Activated T-cell treated with anti-CD3 and anti-CD28 coated beads for 48 hours (primary cell): ENCODE results near the gene FCHO2.

Source experiments
- DNase-seq: peaks from one replicate; pipeline ENCODE4 v3.0.0-alpha.2; 2020; ENCODE audit warnings: low read depth

FCHO2 gene

DNA sequence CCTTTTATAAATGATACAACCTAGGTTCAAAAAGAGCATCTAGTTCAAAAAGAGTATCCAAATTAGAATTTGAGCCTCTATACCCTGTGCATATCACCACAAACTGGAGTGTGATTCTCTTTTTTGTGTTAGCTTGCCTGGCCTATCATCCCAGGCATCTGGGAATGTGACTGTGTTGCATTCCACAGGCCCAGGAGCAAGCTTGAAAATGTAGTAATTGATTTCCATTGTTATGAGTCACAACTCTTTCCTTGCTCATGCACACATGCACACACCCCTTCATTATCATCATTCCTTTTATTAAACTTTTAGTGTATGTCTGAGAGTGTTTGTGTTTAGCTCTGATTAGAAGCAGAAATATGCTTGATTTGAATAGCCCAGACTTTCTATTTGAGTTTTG is 75.2 kb downstream of the FCHO2 start:
- DNase-seq: no peak

DNA sequence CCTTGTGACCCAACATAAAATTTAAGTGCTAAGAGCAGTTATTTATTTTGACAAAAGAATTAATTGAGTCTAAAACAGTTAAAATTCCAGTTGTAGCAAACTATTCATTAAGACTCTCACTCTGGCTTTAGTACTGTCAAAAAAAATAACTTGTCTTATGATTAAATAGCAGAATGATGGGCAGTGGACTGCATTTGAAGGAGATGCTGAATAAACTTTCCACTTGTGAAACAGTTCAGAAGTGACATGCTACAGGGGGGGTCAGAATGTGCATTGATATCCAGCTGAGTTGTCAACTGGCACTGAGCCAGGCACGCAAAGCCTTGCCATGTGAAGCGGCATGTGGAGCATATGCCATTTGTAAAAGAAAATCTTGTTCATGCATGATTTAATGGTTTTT is 76.0 kb downstream of the FCHO2 start:
- DNase-seq: no peak

GRCh38 chr5:73032635-73033034 is 76.8 kb downstream of the FCHO2 start:
- DNase-seq: no peak

DNA sequence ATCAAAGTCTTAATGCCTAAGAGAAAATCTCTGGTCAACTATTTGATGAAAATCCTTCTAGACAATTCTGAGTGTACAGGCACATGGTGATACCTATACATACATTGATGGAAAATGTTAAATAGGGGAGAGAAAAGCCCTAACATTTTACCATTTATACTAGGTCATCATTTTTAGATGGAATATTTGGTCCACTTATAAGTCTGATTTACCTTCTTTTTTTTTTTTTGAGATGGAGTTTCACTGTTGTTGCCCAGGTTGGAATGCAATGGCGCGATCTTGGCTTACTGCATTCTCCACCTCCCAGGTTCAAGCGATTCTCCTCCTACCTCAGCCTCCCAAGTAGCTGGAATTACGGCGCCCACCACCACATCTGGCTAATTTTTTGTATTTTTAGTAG is 81.7 kb downstream of the FCHO2 start:
- no peak for DNase-seq

- no peak for DNase-seq
These were observed 83.2 kb downstream of the FCHO2 start for GRCh38 chr5:73039082-73039481.

GRCh38 chr5:73042993-73043392 is 87.2 kb downstream of the FCHO2 start:
- DNase-seq: no peak

GRCh38 chr5:73044546-73044945 is 88.7 kb downstream of the FCHO2 start:
- no peak for DNase-seq

DNA sequence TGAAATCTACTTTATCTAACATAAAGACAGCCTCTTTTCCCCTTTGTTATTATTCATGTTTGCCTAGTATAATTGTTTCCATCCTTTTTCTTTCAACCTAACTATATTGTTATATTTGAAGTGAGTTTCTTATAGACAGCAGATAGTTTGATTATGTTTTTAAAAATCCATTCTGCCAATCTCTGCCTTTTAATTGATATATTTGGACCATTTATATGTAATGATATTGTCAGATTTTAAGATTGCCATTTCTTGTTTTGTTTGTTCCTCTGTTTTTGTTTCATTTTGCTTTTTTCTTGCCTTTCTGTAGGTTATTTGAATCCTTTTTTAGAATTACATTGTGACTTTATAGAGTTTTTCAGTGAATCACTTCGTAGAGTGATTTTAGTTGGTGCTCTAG is 89.8 kb downstream of the FCHO2 start:
- no peak for DNase-seq

DNA sequence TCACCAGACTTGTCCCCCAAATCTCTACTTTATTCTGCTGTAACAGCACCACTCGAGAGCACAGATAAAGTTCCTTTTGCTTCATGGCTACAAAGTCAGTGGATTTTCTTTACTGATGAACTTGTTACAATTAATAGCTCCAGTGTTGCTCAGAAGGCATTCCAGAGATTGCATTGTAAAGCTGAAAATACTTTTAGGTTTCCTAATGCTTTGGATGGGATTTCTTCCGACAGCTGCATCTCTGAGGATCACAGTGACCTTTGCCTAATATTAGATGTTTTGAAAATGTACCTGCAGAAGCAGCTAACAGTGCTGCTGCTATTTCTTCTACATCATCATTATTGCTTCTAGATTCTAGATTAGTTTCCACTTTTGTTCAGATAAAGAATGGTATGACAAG is 105.8 kb downstream of the FCHO2 start:
- no peak for DNase-seq

DNA sequence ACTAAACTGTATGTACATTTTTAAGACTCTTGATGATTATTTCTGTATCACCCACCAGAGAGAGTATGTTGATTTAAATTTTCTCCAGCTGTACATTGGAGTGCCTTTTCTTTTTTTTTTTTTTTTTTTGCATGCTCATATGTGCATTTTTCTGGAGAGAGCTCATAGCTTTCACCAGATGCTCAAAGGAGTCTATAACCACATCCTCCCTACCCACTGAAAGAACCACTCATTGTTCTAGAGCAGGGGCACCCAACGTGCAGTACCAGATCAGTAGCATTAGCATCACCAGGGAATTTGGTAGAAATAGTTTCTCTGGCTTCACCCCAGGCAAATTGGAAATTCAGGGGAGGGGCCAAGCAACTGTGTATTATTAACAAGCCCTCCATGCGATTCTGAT is 110.6 kb downstream of the FCHO2 start:
- no peak for DNase-seq

- no peak for DNase-seq
These were observed 111.4 kb downstream of the FCHO2 start for GRCh38 chr5:73067213-73067612.

GRCh38 chr5:73081093-73081492 is 125.3 kb downstream of the FCHO2 start:
- DNase-seq: no peak

- DNase-seq: no peak
These were observed 132.2 kb downstream of the FCHO2 start for GRCh38 chr5:73088026-73088425.

DNA sequence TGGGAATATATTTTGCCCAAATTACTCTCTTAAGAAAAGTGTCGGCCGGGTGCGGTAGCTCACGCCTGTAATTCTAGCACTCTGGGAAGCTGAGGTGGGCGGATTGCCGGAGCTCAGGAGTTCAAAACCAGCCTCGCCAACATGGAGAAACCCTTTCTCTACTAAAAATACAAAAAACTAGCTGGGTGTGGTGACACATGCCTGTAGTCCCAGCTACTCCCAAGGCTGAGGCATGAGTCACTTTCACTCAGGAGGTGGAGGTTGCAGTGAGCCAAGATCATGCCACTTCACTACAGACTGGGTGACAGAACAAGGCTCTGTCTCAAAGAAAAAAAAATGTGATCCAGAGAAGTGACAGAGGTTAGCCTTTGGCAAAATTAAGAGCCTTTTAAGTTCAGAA is 138.1 kb downstream of the FCHO2 start:
- peak; percentile 3 for DNase-seq

DNA sequence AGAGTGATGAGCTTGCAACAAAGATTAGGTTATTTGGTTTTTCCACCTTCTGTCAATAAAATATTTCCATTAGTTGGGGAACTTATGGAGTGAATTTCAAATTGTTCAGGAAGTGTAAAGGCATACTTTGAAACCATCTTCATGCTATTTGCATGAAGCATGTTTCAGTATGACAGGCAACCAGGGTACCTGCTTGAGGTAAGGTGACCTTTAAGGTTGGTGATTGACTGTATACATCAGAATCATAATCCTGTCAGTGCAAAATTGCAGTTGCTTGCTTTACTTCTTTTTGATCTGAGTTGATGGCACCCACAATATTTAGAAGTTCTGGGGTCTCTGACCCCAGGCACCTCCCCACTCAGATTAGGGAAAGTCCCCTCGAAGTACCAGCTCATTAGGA is 138.6 kb downstream of the FCHO2 start:
- no peak for DNase-seq

GRCh38 chr5:73095564-73096238 is 139.9 kb downstream of the FCHO2 start:
- DNase-seq: no peak

- DNase-seq: no peak
These were observed 140.4 kb downstream of the FCHO2 start for GRCh38 chr5:73096239-73096575.

- DNase-seq: no peak
These were observed 141.9 kb downstream of the FCHO2 start for GRCh38 chr5:73097740-73098139.

- no peak for DNase-seq
These were observed 144.3 kb downstream of the FCHO2 start for GRCh38 chr5:73100109-73100508.

GRCh38 chr5:73103870-73104299 is 148.0 kb downstream of the FCHO2 start:
- no peak for DNase-seq

- no peak for DNase-seq
These were observed 148.5 kb downstream of the FCHO2 start for GRCh38 chr5:73104326-73104725.

GRCh38 chr5:73106335-73106734 is 150.5 kb downstream of the FCHO2 start:
- DNase-seq: no peak

DNA sequence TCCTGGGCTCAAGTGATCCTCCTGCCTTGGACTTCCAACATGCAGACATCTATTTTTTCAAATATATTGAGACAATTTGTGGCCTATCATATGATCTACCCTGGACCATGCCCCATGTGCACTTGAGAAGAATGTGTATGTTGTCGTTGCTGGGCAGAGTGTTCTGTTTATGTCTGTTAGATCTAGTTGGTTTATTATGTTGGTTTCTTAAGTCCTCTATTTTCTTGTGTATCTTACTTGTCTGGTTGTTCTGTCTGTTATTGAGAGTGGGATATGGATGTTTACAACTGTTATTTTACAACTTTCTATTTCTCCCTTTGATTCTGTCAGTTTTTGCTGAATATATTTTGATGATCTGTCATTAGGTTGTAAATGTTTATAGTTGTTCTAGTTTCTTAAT is 154.3 kb downstream of the FCHO2 start:
- no peak for DNase-seq

GRCh38 chr5:73111536-73111935 is 155.7 kb downstream of the FCHO2 start:
- DNase-seq: no peak

GRCh38 chr5:73112359-73112758 is 156.5 kb downstream of the FCHO2 start:
- no peak for DNase-seq
